ENCODE data around the gene MMP2.
A peak's percentile ranks its signal among the peaks of the same experiment; 100 is the strongest.

MMP2 gene

GRCh38 chr16:55478827-55479429 lies at the start of gene MMP2:
TSS of gene MMP2 (plus strand) at chr16:55479198. CDS start at chr16:55479480, 282 bp downstream.
- DNase-seq (ENCODE audit: low spot score), result no peak

DNA sequence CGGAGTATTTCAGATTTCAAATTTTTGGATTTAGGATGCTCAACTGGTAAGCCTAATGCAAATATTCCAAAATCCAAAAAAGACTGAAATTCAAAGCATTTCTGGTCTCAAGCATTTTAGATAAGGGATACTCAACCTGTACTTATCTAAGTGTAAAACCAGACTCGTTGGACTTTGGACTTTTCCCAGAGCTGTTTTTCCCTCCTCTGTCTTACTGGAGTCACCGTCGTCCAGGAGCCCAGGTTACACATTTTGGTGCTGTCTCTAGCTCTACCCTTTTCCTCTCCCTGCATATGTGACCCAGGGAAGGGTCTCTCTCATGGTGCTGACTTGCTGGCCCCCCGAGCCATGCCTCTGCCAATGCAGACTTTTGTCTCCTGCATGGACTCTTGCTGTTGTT lies 46.0 kb upstream of the MMP2 start:
- DNase-seq (ENCODE audit: low spot score), result no peak

DNA sequence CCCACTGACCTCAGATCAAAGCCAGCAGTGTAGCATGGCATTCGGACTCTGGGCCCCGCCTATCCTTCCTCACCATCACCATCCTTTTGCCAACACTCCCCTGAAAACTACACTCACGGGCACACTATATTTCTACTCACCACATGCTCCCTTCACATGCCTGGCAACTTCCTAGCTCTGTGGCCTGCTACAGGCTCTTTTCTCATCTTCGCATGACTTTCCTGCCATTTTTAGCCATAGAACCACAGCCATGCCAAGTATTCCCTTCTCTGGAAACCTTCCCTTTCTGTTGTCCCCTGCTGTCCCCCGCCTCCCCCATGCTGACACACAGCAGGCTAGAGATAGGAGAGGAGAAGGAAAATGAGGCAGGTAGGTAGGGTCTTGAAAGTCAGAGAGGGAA lies 45.5 kb upstream of the MMP2 start:
- no peak for DNase-seq (ENCODE audit: low spot score)

GRCh38 chr16:55434000-55434399 lies 45.0 kb upstream of the MMP2 start:
- DNase-seq (ENCODE audit: low spot score), result no peak

DNA sequence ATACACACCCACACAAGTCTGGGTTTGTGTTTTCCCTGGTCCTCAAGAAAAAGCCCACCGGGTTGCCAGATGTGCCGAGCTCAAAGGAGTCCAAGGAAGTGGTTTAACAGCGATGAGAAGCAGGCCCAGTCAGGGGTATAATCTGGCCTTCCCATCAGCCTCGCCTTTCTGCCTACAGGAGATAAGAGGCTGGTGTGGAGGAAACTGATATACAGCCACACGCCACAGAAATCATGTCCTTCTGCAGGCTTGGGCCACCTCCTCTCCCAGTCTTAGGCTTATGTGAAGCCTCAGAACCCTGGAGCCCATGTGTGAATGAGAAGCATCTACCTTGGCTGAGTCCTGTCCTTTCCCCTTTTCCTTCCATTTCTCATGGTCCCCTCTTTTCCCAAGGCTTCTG lies 43.6 kb upstream of the MMP2 start:
- DNase-seq (ENCODE audit: low spot score), result no peak

GRCh38 chr16:55436587-55436986 lies 42.4 kb upstream of the MMP2 start:
- DNase-seq (ENCODE audit: low spot score), result no peak

- no peak for DNase-seq (ENCODE audit: low spot score)
Observed at GRCh38 chr16:55437625-55438024, 41.4 kb upstream of the MMP2 start.

DNA sequence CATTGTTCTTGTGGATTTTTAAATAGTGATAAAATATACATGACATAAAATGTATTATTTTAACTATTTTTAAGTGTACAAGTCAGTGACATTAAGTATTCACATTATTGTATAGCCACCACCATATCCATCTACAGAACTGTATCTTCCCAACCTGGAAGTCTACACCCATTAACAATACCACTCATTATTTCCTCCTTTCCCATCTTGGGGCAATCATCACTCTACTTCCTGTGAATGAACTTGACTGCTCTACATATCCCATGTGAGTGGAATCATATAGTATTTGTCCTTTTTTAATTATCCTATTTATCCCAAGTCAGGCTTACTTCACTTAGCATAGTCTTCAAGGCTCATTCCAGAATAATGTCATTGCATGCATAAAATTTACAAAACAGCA lies 40.7 kb upstream of the MMP2 start:
- DNase-seq (ENCODE audit: low spot score), result no peak

GRCh38 chr16:55439101-55439690 lies 39.8 kb upstream of the MMP2 start:
- no peak for DNase-seq (ENCODE audit: low spot score)

GRCh38 chr16:55443434-55444346 lies 35.3 kb upstream of the MMP2 start:
- no peak for DNase-seq (ENCODE audit: low spot score)

- DNase-seq (ENCODE audit: low spot score), result no peak
Observed at GRCh38 chr16:55444754-55445485, 34.1 kb upstream of the MMP2 start.

- DNase-seq (ENCODE audit: low spot score), result no peak
Observed at GRCh38 chr16:55447231-55447630, 31.8 kb upstream of the MMP2 start.

DNA sequence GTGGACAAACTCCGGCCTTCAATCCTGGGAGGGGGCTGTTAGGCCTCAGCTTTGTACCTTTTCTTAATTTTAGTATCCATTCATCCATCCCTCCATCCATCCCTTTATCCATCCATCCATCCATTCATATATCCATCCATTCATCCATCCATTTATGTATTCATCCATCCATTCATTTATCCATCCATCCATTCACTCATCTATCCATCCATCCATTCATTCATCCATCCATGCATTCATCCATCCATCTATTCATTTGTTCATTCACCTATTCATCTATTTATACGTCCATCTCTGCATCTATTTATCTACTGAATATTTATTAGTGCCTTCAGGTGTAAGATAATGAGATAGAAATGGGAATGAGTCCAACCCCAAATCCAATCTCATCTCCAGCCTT lies 26.0 kb upstream of the MMP2 start:
- no peak for DNase-seq (ENCODE audit: low spot score)

DNA sequence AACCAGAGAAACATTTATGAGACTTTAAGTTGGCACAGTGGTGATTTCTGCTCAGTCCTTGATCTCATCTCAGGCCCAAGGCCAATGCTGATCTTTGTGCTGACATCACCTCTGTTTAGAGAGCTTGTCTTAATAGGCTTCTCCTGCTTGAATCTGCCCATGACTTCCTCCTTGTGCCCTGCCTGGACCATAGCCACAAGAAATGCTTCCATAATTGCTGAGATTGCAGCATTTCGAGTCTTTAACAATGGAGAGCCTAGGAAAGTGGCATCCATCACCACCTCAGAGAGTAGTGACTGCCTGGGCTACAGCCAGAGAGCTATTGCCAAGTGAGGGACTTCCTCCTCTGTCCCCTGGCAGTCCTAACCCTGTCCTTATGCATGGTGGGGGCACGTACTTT lies 25.1 kb upstream of the MMP2 start:
- DNase-seq (ENCODE audit: low spot score), result no peak

- DNase-seq (ENCODE audit: low spot score), result no peak
Observed at GRCh38 chr16:55454861-55455260, 24.1 kb upstream of the MMP2 start.

GRCh38 chr16:55462241-55462640 lies 16.8 kb upstream of the MMP2 start:
- no peak for DNase-seq (ENCODE audit: low spot score)

GRCh38 chr16:55464375-55464774 lies 14.6 kb upstream of the MMP2 start:
- DNase-seq (ENCODE audit: low spot score), result no peak

DNA sequence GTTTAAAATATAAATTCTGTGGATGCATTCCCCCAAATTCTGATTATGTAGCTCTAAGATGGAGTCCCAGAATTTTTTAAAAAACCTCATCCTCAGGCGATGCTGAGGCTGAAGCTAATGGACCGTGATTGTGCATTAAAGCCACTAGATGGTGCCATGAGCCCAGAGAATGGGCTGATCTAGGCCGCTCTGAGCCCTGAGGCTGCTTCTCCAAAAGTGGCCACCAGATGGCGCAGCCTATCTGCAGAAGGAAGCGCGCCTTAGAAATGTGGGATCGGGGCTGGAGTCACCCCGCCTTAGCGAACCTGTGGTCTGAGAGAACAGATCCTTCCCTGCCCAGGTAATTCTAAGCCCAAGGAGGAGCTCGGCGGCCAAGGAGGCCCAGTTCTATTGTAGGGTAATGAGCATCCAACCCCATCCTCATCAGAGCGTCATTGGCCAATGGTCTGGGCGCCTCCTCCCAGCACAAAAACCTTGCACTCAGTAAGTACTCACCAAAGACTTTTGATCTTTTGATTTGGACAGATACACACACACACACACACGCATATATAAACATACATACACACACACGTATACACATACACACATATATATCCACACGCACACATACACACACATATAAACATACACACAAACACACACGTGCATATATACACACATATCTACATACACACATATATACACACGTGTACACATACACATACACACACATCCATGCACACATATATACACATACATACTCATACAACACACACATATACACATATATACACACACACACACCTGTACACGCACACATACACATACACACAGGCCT lies 13.7 kb upstream of the MMP2 start:
- DNase-seq (ENCODE audit: low spot score), result peak; percentile 79

- no peak for DNase-seq (ENCODE audit: low spot score)
Observed at GRCh38 chr16:55466209-55466608, 12.8 kb upstream of the MMP2 start.

DNA sequence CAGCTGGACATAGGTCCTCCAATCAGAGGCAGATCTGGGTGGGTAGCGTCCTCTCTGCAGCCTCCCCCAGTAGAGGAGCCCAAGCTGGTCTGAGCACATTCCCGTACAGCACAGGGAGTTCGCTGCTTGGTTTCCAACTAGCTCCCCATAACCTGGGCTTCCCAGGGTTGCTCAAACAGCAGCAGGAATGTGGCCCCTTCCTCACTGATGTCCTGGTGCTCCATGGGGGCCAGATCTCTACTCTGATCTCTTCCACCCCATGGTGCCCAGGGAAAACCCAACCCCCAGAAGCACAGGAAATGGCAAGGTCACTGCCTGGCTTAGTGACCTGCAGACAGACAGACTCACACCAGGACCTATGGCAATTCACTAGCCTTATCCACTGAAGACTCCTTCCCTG lies 11.1 kb upstream of the MMP2 start:
- no peak for DNase-seq (ENCODE audit: low spot score)

DNA sequence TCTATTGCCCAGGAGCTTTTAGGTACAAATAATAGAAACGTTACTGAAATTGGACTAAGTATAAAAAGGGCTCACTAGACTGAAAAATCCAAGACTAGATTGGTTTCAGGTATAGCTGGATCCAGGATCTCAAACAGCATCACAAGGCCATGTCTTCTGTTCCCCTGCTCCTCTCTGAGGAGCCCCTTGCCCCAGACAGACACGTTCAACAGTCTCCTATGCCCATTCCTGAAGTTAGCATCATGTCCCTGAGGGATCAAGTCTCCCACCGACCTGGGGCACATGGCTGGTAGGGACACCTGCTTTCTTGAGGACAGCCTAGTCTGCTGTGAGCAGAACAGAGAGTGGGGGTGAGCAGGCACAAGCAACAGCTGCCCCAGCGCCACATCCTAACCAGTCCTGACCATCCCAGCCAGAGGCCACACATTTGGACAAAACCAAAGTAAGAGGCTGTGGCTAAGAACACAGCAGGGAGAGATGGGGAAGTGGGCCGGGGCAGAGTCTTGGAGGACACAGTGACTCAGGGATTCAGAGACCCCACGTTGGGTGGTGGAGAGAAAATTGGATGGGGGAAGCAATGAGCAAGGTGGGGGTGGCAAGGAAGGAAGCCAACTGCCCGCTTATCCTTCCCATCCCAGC lies 10.5 kb upstream of the MMP2 start:
- DNase-seq (ENCODE audit: low spot score), result no peak

Data from CD4-positive, alpha-beta T cell treated with Interleukin-15 for 4 hours (primary cell).